Erythroblast (primary cell): Measurements from ENCODE around the gene LRRC14B.

Source experiments
- GATA1 ChIP-seq: IDR thresholded peaks from 2 replicates; pipeline ENCODE4 v1.6.1; 2011; ENCODE audit warnings: low read depth, mild to moderate bottlenecking, control low read depth, low read length, moderate library complexity
- POLR2A ChIP-seq: IDR thresholded peaks from 2 replicates; pipeline ENCODE4 v1.6.1; 2011; ENCODE audit warnings: mild to moderate bottlenecking, low read length

GRCh38 chr5:153256-153655 is 38.0 kb upstream of the LRRC14B start:
- no peak for TF ChIP-seq POLR2A
- TF ChIP-seq GATA1: no peak
